ENCODE measurements around the gene CHKB. TPM values are rescaled to one million over a fixed set of nuclear protein-coding genes. Genes with fewer than 3 reads are reported as not detected.

The CHKB gene
- total RNA-seq, 1 donor from 2014 or later, result 42.7 TPM

DNA sequence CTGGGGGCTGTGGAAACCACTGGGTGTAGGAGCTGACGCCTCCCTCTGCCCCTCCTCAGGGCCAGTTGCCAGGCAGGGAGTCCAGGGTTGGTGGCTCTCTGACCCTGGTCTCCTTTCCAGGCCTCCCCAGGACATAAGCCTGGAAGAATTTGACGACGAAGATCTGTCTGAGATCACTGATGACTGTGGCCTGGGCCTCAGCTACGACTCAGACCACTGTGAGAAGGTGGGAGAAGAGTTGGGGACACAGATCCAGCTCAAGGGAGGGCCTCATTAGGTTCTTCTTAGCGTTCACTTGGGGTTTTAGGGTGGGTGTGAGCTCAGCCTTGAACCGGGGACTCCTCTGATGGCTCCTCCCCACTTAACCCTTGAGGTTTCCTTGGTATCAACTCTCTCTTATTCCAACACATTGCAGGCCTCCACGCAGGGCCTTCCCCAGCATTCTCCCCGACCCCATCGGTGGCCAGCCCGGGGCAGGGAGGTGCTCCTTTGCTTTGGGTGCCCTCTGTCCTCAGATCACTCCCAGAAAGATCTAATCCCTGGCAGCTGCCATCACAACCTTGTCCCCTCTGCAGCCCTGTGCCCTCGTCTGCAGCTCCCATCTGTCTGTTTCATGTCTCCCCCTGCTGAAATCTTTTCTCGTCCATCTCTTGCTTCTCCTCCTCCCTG, 19.2 kb upstream of the CHKB start:
- peak; percentile 3 for DNase-seq
- intact Hi-C loops (cut with micrococcal nuclease), result no loop called here
- ATAC-seq, result no peak

DNA sequence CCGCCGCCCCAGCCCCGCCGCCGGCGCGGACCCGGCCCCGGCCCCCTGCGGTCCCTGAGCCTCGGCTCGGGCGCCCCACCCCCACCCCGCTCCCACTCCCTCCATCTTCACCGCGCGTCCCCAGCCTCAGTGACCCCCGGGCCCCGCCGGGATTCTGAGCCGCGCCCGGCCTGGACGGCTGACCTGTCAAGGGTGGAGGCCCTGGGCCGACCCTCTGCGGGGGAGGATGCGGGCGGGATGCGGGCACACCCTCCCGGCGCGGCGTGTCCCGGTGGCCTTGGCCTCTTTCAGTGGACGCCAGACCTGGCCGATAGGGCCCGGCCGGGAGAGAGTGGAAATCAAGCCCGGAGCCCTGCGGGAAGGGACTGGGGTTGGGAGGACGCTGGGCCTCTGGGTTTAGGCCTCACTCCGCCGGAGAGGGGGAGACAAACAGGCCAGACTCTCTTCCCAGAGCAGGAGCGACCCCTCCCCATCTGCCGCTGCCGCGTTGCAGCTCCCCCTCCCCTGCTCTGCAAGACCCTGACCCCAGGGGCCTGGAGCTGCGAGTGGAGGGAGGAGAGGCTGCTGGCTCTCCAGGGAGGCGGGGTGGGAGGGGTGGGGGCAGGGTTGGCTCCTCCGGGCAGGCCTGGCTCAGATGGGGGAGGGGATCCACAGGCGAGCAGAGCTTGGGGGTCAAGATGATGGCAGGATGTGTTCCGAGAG, 18.5 kb upstream of the CHKB start:
- DNase-seq, result peak; percentile 29
- intact Hi-C loops (cut with micrococcal nuclease), result no loop called here
- no peak for ATAC-seq

DNA sequence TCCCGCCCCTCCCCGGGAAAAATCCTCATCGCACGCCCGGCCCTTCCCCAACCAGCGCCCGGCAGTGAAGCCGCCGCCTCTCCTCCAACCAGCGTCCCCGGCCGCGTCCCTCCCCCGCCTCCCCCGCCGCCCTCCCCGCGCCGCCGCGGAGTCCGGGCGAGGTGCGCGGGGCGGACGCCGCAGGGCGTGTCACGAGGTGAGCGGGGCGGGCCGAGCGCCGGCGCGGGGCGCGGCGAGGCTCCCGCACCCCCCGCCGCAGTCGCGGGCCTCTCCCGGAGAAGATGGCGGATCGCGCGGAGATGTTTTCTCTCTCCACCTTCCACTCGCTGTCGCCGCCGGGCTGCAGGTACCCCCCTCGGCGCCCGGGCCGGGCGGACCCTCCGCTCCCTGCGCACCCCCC, 17.9 kb upstream of the CHKB start, which contains the start of gene MAPK8IP2:
Gene MAPK8IP2 (plus strand): TSS at position 256 of the 400 bp plus-strand sequence. CDS start 26 bp downstream, at position 282.
- DNase-seq, result peak; percentile 29
- intact Hi-C loops (cut with micrococcal nuclease), result no loop called here
- peak; percentile 35 for ATAC-seq

DNA sequence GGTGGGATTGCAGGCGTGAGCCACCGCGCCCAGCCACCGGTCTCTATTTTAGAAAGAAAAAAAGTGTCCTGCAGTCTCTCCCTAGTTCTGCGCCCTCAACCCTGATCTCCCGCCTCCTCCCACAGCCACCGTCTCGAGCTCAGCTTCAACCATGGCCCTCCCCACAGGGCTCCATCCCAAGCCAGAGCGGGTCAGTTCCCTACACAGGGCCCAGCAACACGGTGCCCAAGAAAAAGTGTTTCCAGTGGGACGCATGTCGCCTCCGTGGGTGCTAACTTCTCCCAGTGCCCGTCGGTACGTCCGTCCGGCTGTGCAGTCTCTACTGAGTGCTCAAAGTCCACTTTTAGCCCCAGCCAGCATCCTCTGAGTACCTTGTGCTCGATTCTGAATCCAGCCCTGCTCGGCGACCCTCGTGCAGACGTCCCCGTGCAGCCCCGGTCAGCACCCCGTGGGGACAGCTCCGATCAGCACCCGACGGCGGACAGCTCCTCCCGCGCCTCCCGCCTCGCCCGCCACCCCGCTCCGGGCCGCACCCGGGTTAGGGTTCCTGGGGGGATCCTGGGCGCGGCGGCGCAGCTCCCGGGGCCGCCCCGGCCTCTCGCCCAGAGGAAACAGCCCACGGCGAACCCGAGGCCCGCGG, 17.3 kb upstream of the CHKB start:
- DNase-seq (peak; percentile 75), ATAC-seq (peak; percentile 92)
- intact Hi-C loops (cut with micrococcal nuclease), result no loop called here

DNA sequence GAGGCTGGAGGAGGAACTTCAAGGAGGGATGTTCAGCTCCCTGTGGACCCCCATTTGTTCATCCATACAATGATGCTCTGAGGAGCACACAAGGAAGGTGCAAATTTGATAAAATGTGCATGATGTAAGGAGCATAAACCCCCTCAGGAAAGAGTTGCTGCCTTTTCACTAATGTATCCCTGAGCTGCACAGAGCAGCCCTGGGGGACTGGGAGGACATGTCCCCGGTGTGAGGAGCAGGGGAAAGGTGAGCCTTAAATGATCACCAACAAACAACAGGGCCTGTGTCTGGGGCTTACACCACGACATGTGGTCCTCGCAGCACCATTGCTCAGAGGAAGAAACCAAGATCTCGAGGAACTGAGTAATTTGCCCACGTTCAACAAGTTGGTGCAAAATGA, 14.4 kb upstream of the CHKB start:
- no peak for ATAC-seq
- intact Hi-C loops (cut with micrococcal nuclease), result no loop called here
- no peak for DNase-seq

DNA sequence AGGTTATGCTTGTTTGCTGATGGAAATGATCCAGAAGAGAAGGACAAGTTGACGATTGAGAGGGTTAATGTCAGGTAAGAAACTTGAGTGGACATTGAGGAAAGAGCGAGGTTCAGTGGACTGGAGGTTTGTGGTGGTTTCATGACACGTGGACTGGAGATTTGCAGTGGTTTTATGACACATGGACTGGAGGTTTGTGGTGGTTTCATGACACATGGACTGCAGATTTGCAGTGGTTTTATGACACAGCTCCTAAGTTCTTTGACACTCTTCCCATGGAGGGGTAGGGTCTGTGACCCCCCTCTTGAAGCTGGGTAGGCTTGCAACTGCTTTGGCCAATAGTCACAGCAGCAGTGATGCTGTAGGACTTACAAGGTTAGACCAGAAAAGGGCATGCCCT, 12.5 kb upstream of the CHKB start:
- ATAC-seq (no peak), DNase-seq (no peak)
- intact Hi-C loops (cut with micrococcal nuclease), result no loop called here

DNA sequence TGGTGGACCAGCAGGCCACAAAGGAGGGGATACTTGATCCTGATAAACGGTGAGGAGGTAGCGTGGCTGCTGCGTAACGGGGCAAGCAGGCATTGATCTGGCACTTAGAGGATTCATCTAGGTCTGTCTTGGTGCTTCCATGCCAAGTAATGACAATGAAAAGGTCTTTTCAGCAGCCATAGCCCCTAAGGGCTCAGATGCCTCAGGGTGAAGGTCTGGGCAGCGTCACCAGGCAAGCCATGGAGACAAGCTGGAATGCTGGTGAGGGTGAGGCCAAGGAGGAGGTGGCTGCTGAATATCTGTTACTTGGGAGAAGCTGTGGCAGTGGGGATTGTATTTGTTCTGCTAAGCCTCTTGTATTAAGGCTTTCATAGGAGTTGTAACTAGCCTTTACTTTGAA, 4.8 kb upstream of the CHKB start:
- intact Hi-C loops (cut with micrococcal nuclease), result no loop called here
- DNase-seq (peak; percentile 1), ATAC-seq (no peak)

DNA sequence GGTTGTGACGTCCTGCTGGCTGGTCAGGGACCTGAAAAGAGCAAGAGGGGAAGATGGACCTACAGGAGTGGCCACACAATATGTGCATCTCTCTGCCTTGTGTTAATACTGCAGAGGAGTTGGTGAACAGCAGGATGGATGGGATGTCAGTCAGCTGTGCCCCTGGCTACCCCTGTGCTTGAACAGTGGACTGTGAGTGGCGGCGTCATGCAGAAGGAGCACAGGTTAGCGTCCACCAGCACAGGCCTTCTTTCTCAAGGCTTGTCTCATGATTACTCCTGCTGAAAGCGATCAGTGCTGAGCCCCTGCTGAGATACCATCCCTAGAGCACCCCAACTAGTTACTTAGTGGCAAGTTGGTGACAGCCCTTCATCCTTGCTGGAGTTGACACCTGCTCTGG, 3.8 kb upstream of the CHKB start:
- intact Hi-C loops (cut with micrococcal nuclease), result no loop called here
- no peak for ATAC-seq
- peak; percentile 12 for DNase-seq

DNA sequence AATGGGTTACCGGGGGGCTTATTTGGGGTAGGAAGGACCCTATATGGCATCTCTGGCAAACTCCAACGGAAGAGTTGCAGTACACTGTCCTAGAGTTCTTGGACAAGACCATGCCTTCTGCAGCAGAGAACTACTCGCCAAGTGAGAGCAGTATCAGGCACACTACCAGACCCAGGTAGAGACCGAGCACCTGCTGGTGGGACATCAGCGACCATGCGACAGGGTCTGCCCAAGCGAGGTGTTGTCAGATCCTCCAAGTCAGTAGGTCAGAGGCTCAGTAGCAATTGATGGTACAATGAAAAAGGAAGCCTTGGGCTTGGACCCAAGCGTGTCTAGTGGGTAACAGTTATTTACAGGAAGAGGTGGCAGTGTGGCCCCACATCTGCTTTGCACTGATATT, 3.1 kb upstream of the CHKB start:
- intact Hi-C loops (cut with micrococcal nuclease), result no loop called here
- ATAC-seq (no peak), DNase-seq (peak; percentile 3)

DNA sequence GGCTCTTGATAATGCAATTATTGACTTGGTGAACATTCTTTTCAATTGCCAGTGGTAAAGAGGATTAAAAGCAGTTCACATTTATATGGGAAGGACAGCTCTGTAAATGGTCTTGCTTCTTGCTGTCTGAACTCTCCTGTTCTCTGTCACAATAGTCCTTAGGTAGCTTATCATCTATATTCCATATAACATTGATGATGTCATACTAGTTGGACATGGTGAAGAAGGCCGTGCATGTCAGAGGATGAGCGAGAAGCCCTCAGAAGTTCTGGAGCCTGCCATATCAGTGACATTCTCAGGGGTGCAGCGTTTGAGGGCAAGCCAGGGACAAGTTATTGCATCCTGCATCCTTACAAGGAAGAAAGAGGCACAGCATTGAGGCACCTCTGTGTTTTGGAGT, 2.6 kb upstream of the CHKB start:
- intact Hi-C loops (cut with micrococcal nuclease), result no loop called here
- no peak for ATAC-seq

DNA sequence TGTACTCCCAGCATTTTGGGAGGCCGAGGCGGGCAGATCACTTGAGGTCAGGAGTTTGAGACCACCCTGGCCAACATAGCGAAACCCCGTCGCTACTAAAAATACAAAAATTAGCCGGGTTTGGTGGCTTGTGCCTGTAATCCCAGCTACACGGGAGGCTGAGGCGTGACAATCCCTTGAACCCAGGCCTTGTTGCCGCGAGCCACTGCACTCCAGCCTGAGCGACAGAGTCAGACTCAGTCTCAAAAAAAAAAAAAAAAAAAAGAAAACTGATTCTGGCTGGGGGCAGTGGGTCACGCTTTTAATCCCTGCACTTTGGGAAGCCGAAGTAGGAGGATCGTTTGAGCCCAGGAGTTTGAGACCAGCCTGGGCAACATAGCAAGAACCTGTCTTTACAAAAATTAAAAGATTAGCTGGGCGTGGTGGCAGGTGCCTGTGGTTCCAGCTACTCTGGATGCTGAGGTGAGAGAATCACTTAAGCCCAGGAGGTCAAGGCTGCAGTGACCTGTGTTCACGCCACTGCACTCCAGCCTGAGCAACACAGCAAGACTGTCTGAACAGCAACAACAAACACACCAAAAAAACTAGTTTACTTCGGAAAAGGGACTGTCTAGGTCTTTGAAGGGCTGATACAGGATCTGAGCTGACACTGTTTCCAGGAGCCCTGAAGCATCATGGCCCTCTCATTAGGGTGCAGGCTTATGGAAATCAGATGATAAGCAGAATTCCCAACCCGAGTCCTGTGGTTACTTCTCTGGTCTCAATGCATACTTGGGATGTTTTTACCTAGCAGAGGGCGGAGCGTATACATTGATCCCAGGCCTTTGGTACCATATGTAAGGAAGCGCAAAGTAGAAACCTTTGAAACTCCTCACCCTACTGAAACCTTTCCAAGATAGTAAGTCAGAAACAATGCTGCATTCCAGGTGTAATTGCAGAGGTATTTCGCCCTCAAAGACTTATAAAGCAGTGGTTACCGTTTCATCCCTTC, 1.8 kb upstream of the CHKB start:
- peak; percentile 12 for DNase-seq
- no peak for ATAC-seq
- intact Hi-C loops (cut with micrococcal nuclease), result no loop called here

More for the DNA sequence above, 2.6 kb upstream of the CHKB start:
- DNase-seq, result peak; percentile 6

DNA sequence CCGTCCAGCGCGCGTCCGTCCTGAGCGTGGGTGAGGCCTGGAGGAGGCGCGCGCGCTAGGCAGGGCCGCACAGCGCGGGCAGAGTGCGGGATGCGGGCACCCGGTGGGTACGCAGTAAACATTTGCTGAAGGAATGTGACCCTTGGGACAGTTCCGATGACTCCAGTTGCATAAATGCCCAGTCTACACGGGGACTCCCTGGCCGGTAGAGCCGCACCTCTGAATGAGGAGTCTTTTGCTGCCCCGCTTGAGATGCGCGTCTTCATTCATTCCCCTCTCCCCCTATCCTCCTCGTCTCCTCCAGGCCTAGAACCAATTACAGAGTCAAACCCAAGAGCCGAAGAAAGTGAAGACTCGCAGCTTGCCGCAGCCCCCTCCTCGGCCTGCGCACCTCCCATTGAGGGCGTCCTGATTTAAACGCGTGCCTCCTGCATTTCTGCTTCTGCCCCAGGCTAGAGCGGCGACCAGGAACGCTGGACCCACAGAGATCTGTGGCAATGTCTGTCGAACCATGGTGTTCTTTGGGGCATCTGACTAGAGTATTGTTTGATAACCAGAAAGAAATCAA, 729 bp upstream of the CHKB start:
- ATAC-seq (peak; percentile 19), DNase-seq (peak; percentile 20)
- intact Hi-C loops (cut with micrococcal nuclease), result no loop called here

DNA sequence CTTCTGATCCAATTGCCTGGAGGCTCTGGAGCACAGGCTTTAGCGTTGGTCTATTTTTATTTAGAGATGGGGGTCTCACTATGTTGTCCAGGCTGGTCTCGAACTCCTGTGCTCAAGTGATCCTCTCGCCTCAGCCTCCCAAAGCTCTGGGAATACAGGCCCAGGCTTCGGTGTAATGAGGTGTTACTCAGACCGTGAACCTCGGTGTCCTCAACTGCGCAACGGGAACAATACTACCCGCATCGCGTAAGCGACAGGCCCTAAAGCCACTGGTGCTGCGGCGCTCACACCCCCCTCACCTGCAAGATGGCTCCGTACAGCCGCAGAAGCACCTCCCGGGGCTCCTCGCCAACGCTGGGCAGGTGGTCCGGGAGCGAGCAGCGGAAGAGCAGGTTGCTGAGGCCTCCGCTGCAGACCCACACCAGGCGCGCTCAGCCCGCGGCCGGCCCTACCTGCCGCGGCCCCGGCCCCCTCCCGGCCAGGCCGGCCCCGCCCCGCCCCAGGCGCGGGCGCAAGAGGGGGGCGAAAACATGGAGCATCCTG, 628 bp downstream of the CHKB start:
- intact Hi-C loops (cut with micrococcal nuclease), result no loop called here
- DNase-seq (no peak), ATAC-seq (no peak)

DNA sequence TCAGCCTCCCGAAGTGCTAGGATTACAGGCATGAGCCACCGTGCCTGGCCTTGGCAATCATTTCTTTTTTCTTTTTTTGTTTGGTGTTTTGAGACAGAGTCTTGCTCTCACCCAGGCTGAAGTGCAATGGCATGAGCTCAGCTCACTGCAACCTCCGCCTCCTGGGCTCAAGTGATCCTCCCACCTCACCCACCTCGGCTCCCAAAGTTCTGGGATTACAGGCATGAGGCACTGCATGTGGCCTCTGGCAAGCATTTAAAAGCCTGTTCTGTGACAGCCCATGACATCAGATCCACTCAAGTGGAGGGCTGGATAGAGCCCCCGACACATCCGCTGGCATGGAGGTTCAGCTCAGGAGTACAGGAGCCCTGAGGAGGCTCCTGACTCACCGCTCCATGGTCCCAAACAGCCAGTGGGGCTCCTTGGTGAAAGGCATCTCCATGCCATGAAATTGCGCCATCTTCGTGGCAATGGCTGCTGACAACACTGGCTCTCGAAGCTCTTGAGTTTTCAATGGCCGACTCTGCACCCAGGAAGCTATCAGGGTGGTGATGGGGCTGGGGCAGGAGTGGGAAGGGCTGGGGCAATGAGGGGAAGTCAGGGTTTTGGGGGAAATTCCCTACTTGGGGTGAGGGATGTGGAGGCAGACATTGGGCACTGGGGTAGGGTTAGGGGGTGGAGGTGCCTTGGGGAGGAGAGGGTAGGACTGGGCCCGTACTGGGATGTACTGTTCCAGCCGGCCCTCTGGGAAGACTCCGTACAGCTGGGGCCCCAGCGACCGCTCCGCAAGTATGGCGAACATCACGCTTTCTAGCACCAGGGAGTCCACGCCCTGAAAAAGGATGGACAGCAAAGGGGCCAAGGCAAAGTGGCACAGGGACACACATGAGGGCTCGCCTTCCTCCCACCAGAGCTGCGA, 1.4 kb downstream of the CHKB start:
- ATAC-seq (no peak), DNase-seq (no peak)
- intact Hi-C loops (cut with micrococcal nuclease), result no loop called here

DNA sequence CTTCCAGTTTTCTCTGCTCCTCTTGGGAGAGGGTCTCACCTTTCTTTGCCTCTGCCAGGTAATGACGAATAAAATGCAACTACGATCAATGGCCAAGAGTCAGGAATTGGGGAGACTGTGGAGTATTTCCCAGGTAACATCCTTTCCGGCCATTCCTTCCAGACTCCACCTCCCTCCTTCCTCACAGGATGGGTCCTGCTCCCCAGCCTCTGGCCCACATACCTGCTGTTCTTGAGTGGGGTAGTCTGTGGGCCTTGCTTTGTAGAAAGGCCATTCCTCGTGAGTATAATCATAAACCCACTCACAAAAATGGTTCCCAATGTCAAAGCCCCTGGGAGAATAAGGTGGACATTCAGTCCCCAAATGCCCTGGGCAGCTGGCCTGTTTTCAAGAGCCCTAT, 2.9 kb downstream of the CHKB start:
- intact Hi-C loops (cut with micrococcal nuclease), result no loop called here
- DNase-seq (no peak), ATAC-seq (no peak)

DNA sequence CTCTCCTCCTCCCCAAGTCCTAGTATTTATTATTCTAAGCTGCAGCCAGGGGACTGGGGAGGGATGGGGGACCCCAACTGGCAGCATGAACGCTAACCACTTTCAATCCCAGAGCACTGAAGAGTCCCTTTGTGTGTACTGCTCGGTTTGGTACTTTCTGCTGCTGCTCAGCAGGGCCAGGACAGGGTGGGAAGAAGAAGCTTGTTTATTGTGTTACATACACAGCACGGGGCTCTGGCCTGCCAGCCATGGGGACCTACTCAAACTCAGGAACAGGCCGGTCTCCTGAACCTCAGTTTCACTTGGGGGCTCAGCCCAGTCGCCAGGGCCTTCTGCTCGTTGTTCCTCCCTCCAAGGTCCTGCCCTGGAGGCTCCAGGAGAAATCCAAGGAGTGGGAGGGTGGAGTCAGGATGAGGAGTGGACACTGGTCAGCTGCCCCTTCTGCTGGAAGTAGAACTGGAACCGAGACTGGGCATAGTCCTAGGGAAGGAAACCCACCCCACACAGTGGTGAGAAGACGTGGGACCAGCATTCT, 3.8 kb downstream of the CHKB start:
- no peak for ATAC-seq
- no peak for DNase-seq
- intact Hi-C loops (cut with micrococcal nuclease), result no loop called here

DNA sequence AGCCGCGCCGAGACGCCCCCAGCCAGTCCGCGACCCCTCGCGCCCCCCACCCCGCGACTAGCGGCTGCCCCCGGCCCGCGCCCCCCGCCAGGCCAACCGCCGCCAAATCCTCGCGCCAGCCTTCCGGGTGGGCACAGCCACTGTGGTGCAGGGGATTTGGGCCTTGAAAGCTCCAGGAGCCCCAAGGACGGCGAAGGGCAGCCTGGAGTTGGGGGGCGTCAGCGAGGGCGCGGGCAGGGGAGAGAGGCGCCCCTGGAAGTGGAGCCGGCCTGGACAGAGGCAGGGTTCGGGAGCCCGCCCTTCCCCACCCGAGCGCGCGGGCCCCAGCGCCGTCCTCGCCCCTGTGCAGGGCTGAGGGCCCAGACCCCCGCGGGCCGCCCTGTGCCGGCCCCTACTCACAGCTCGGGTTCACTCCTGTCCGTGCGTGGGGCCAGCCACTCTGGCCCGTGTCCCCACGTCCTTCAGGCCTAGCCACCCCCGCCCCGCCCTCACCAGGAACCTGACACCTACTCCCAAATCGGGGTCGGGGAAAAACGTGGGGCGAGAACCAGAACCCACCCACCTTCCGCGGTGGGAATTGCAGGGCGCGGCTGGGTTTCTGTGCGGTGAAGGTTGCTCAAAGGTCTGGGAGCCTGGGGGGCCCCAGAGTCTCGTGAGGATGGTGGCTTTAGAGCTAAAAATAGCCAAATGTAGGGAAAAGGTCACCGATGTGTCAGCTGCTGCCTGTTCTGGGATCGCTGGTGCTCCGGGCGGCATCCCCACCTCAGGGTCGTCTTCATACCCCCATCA, 4.5 kb downstream of the CHKB start, which contains the start of gene CPT1B:
Gene CPT1B (minus strand): TSS at position 441 of the 789 bp plus-strand sequence. CDS start 512 bp downstream, outside the sequence.
- ATAC-seq (peak; percentile 36), DNase-seq (peak; percentile 84)
- intact Hi-C loops (cut with micrococcal nuclease), result no loop called here

Data from left ventricle myocardium superior (tissue), 1 donor.